Neuron (in vitro differentiated cells): ENCODE measurements around the gene ADSS1.

Source experiments
- H2AFZ ChIP-seq: one replicate; pipeline ENCODE4 v1.6.1; 2013; ENCODE audit warnings: low read depth, mild to moderate bottlenecking, inconsistent platforms, low read length, moderate library complexity
- H3K27me3 ChIP-seq: one replicate; pipeline ENCODE4 v1.6.1; 2013; ENCODE audit warnings: low read length; ENCODE audit not compliant: insufficient read depth
- H3K36me3 ChIP-seq: one replicate; pipeline ENCODE4 v1.6.1; 2013; ENCODE audit warnings: low read length; ENCODE audit not compliant: insufficient read depth
- H3K4me1 ChIP-seq: one replicate; pipeline ENCODE4 v1.6.1; 2013; ENCODE audit warnings: low read length; ENCODE audit not compliant: insufficient read depth
- H3K4me3 ChIP-seq: 2 replicates; pipeline ENCODE4 v1.5.1; 2013; ENCODE audit warnings: mild to moderate bottlenecking, low read length, moderate library complexity
- H3K9me3 ChIP-seq: one replicate; pipeline ENCODE4 v1.6.1; 2013; ENCODE audit warnings: low read length

ADSS1 gene

GRCh38 chr14:104709387-104710039 is 14.5 kb upstream of the ADSS1 start:
- no peaks in the 10 kb centered on the region for H3K27me3 ChIP-seq
- H3K9me3 ChIP-seq = peaks cover under 1% of the 10 kb centered on the region
- H3K4me1 ChIP-seq = no peaks in the 10 kb centered on the region
- H2AFZ ChIP-seq = no peak overlapping the region
- H3K4me3 ChIP-seq = no peak overlapping the region
- peaks cover 9% of the 10 kb centered on the region for H3K36me3 ChIP-seq

GRCh38 chr14:104710071-104710735 is 13.8 kb upstream of the ADSS1 start:
- Histone ChIP-seq H3K4me1 (no peaks in the 10 kb centered on the region), H3K36me3 (peaks cover 9% of the 10 kb centered on the region), H2AFZ (no peak overlapping the region), H3K9me3 (no peaks in the 10 kb centered on the region), H3K27me3 (no peaks in the 10 kb centered on the region), H3K4me3 (no peak overlapping the region)

- H3K4me1 ChIP-seq = no peaks in the 10 kb centered on the region
- no peaks in the 10 kb centered on the region for H3K9me3 ChIP-seq
- peaks cover 16% of the 10 kb centered on the region for H3K36me3 ChIP-seq
- H3K27me3 ChIP-seq = no peaks in the 10 kb centered on the region
- H3K4me3 ChIP-seq = no peak overlapping the region
- H2AFZ ChIP-seq = no peak overlapping the region
Observed at GRCh38 chr14:104712881-104713734, 10.9 kb upstream of the ADSS1 start.

GRCh38 chr14:104714066-104714465 is 10.0 kb upstream of the ADSS1 start:
- Histone ChIP-seq H3K4me1 (no peaks in the 10 kb centered on the region), H2AFZ (no peak overlapping the region), H3K36me3 (peaks cover 16% of the 10 kb centered on the region), H3K9me3 (no peaks in the 10 kb centered on the region), H3K27me3 (no peaks in the 10 kb centered on the region), H3K4me3 (no peak overlapping the region)

GRCh38 chr14:104714681-104715080 is 9.3 kb upstream of the ADSS1 start:
- Histone ChIP-seq H3K27me3 (no peaks in the 10 kb centered on the region), H2AFZ (no peak overlapping the region), H3K9me3 (no peaks in the 10 kb centered on the region), H3K4me1 (no peaks in the 10 kb centered on the region), H3K36me3 (peaks cover 16% of the 10 kb centered on the region), H3K4me3 (no peak overlapping the region)

GRCh38 chr14:104715416-104715815 is 8.6 kb upstream of the ADSS1 start:
- Histone ChIP-seq H3K36me3 (peaks cover 18% of the 10 kb centered on the region), H2AFZ (no peak overlapping the region), H3K4me1 (no peaks in the 10 kb centered on the region), H3K4me3 (no peak overlapping the region), H3K27me3 (no peaks in the 10 kb centered on the region), H3K9me3 (no peaks in the 10 kb centered on the region)

- H3K36me3 ChIP-seq = peaks cover 18% of the 10 kb centered on the region
Observed at GRCh38 chr14:104715871-104716270, 8.2 kb upstream of the ADSS1 start.

GRCh38 chr14:104717137-104717536 is 6.9 kb upstream of the ADSS1 start:
- H3K36me3 ChIP-seq = peaks cover 14% of the 10 kb centered on the region
- no peaks in the 10 kb centered on the region for H3K27me3 ChIP-seq
- H3K9me3 ChIP-seq = no peaks in the 10 kb centered on the region
- peaks cover 10% of the 10 kb centered on the region for H3K4me1 ChIP-seq
- no peak overlapping the region for H3K4me3 ChIP-seq
- H2AFZ ChIP-seq = no peak overlapping the region

More at GRCh38 chr14:104715871-104716270, 8.2 kb upstream of the ADSS1 start:
- H3K4me3 ChIP-seq = no peak overlapping the region
- no peaks in the 10 kb centered on the region for H3K9me3 ChIP-seq
- H2AFZ ChIP-seq = no peak overlapping the region
- no peaks in the 10 kb centered on the region for H3K4me1 ChIP-seq
- H3K27me3 ChIP-seq = no peaks in the 10 kb centered on the region

GRCh38 chr14:104717646-104718045 is 6.4 kb upstream of the ADSS1 start:
- H3K36me3 ChIP-seq = peaks cover 14% of the 10 kb centered on the region
- H2AFZ ChIP-seq = no peak overlapping the region
- H3K4me3 ChIP-seq = no peak overlapping the region
- H3K27me3 ChIP-seq = no peaks in the 10 kb centered on the region
- H3K9me3 ChIP-seq = no peaks in the 10 kb centered on the region
- H3K4me1 ChIP-seq = peaks cover 10% of the 10 kb centered on the region

- H2AFZ ChIP-seq = no peak overlapping the region
- peaks cover 14% of the 10 kb centered on the region for H3K36me3 ChIP-seq
- peaks cover 12% of the 10 kb centered on the region for H3K4me1 ChIP-seq
- no peaks in the 10 kb centered on the region for H3K27me3 ChIP-seq
- H3K4me3 ChIP-seq = no peak overlapping the region
- H3K9me3 ChIP-seq = no peaks in the 10 kb centered on the region
Observed at GRCh38 chr14:104718147-104718546, 5.9 kb upstream of the ADSS1 start.

- Histone ChIP-seq H2AFZ (no peak overlapping the region), H3K9me3 (no peaks in the 10 kb centered on the region), H3K36me3 (peaks cover 9% of the 10 kb centered on the region), H3K4me1 (peaks cover 16% of the 10 kb centered on the region), H3K4me3 (no peak overlapping the region), H3K27me3 (no peaks in the 10 kb centered on the region)
Observed at GRCh38 chr14:104718871-104719270, 5.2 kb upstream of the ADSS1 start.

GRCh38 chr14:104719343-104719742 is 4.7 kb upstream of the ADSS1 start:
- Histone ChIP-seq H3K4me1 (peaks cover 16% of the 10 kb centered on the region), H2AFZ (no peak overlapping the region), H3K4me3 (no peak overlapping the region), H3K36me3 (peaks cover 9% of the 10 kb centered on the region), H3K9me3 (no peaks in the 10 kb centered on the region), H3K27me3 (no peaks in the 10 kb centered on the region)
